Fibroblast of skin of left biceps (primary cell): ENCODE results near the gene MT1E.
"Not testable (repeated sequence)": the region's sequence is repeated elsewhere in the genome, so short reads cannot be mapped to it uniquely, and the experiment has no call there.

Experiments used
- DNase-seq, 2 experiments: peaks; one replicate each; pipeline ENCODE4 v3.0.0-alpha.2; 2013; ENCODE audit warnings: low read depth in 2 of 2

The MT1E gene

DNA sequence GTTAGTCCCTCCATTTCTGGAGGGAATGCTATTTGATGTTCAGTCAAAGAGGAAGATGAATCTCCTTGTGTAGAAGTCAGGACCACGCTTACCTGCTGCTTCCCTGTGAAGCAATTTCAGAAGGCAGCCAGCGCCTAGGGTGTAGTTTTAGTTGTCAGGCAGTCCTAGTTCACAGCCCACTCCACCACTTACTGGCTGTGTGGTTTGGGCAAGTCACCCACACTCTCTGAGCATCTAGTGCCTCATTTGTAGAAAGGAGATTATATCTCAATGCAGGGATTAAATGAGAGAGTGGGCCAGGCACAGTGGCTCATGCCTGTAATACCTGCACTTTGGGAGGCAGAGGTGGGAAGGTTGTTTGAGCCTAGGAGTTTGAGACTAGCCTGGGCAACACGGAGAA is 46.6 kb downstream of the MT1E start:
- not testable (repeated sequence) for DNase-seq

DNA sequence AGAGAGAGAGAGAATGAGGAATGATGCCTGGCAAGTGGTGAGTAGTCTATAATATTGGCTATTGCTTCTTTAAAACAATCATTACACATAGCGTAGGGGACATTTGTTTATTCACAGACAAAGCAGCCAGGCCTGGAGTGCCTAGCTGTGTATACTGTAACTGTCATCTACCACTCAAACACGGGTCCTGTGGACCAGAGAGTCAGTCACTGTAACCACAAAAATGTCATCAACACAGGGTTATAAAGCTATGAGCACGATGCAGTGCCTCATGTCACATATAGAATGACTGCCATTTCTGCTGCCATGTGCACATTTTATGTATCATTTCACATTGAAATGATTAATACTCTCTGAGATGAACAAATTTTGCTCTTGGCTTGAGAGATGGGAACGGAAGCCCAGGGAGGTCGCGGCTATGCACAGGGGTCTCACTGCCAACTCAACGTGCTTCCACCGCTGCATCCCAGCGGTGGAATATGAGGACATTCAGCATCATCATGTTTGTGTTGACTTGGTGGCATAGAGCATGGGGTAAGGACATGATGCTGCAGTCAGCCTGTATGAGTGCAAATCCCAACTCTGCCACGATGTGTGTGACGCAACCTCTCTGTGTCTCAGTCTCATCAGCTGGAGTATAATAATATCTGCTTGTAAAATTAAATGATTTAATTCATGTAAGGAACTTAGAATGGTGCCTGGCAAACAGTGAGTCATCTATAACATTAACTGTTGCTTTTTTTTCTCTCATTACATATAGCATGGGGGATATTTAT is 47.4 kb downstream of the MT1E start:
- DNase-seq, result no peak

DNA sequence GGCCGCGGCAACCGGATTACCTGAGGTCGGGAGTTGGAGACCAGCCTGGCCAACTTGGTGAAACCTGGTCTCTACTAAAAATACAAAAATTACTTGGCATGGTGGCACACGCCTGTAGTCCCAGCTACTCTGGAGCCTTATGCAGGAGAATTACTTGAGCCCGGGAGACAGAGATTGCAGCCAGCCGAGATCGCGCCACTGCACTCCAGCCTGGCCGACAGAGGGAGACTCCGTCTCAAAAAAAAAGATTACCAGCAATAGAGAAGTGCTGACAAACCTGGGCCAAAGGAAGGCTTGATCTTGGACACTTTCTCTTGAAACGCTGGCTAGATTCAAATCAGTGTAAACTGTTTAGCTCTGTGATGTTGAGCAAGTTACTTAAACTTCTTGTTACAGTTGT is 48.3 kb downstream of the MT1E start:
- no peak for DNase-seq

GRCh38 chr16:56674570-56674969 is 49.0 kb downstream of the MT1E start:
- not testable (repeated sequence) for DNase-seq

- no peak for DNase-seq
Measured at GRCh38 chr16:56675685-56676210, 50.2 kb downstream of the MT1E start.
